GM23338 (cell line): ENCODE data around the gene MARCHF5.

Experiments used
- CREB1 ChIP-seq: fragments of 250-450 bp; sonication (Bioruptor Pico); IDR thresholded peaks from 2 replicates; pipeline ENCODE4 v1.5.0; 2020; ENCODE audit warnings: low read depth, mild to moderate bottlenecking, moderate library complexity
- EZH2 ChIP-seq: fragments of 200-600 bp; sonication (generic); IDR thresholded peaks from one replicate; pipeline ENCODE4 v1.8.0; 2017; ENCODE audit warnings: antibody characterized with exemption, mild to moderate bottlenecking, low read depth; ENCODE audit not compliant: unreplicated experiment
- EZH2phosphoT487 ChIP-seq: fragments of 200-600 bp; sonication (generic); IDR thresholded peaks from one replicate; pipeline ENCODE4 v1.8.1; 2018; ENCODE audit warnings: antibody characterized with exemption; ENCODE audit not compliant: unreplicated experiment
- JUNB ChIP-seq: IDR thresholded peaks from one replicate; pipeline ENCODE4 v1.6.1; 2016; ENCODE audit warnings: antibody characterized with exemption; ENCODE audit not compliant: unreplicated experiment
- NANOG ChIP-seq: IDR thresholded peaks from 2 replicates; pipeline ENCODE4 v1.6.1; 2016; ENCODE audit warnings: antibody characterized with exemption, borderline replicate concordance
- POLR2AphosphoS5 ChIP-seq: IDR thresholded peaks from 2 replicates; pipeline ENCODE4 v1.6.1; 2016; ENCODE audit warnings: antibody characterized with exemption, low read depth
- STAT1 ChIP-seq: IDR thresholded peaks from one replicate; pipeline ENCODE4 v1.6.1; 2016; ENCODE audit warnings: antibody characterized with exemption; ENCODE audit not compliant: unreplicated experiment
- ZNF114 ChIP-seq: fragments of 250-450 bp; sonication (Bioruptor Pico); IDR thresholded peaks from 2 replicates; pipeline ENCODE4 v1.5.0; 2020; ENCODE audit warnings: mild to moderate bottlenecking, moderate library complexity
- ZNF331 ChIP-seq: fragments of 250-450 bp; sonication (Bioruptor Pico); IDR thresholded peaks from 2 replicates; pipeline ENCODE4 v1.5.0; 2020; ENCODE audit warnings: low read depth, mild to moderate bottlenecking, moderate library complexity
- TF ChIP-seq, protein P1 (sequence below), 2 experiments: fragments of 200-600 bp in 1 of 2; sonication (generic) in 1 of 2; conservative IDR thresholded peaks; 2 replicates each; pipeline versions ENCODE4 v1.5.1 to v1.6.1; 2016 to 2017; ENCODE audit warnings: antibody characterized with exemption in 2 of 2, low read depth in 2 of 2, mild to moderate bottlenecking in 2 of 2, moderate library complexity in 1 of 2
- TF ChIP-seq, protein P2 (sequence below): IDR thresholded peaks from 2 replicates; pipeline ENCODE4 v1.6.1; 2016; ENCODE audit warnings: antibody characterized with exemption
- TF ChIP-seq, protein P3 (sequence below): IDR thresholded peaks from one replicate; pipeline ENCODE4 v1.6.1; 2018; ENCODE audit warnings: antibody characterized with exemption; ENCODE audit not compliant: unreplicated experiment
- TF ChIP-seq, protein P4 (sequence below): fragments of 250-450 bp; sonication (Bioruptor Pico); IDR thresholded peaks from 2 replicates; pipeline ENCODE4 v1.5.0; 2020; ENCODE audit warnings: mild to moderate bottlenecking, moderate library complexity

DNA sequence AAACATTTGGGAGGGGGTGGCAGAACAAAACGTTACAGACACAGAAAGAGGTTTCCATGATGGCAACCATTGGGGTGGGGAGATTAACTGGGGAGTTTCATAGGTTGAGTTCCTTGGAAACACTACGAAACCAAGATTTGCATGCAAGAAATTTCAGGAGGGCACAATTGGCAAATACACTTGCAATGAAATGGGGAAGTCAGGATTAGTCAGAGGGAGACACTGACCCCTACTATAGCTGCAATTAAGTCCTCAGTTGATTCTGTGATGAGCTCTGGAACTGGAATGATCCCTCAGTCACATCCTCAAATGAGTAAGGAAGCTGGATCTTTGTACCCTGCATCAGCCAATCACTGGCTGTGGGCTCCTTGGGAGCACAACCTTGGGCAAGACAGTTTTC lies 22.2 kb upstream of the MARCHF5 start:
- TF ChIP-seq, protein P1, sequence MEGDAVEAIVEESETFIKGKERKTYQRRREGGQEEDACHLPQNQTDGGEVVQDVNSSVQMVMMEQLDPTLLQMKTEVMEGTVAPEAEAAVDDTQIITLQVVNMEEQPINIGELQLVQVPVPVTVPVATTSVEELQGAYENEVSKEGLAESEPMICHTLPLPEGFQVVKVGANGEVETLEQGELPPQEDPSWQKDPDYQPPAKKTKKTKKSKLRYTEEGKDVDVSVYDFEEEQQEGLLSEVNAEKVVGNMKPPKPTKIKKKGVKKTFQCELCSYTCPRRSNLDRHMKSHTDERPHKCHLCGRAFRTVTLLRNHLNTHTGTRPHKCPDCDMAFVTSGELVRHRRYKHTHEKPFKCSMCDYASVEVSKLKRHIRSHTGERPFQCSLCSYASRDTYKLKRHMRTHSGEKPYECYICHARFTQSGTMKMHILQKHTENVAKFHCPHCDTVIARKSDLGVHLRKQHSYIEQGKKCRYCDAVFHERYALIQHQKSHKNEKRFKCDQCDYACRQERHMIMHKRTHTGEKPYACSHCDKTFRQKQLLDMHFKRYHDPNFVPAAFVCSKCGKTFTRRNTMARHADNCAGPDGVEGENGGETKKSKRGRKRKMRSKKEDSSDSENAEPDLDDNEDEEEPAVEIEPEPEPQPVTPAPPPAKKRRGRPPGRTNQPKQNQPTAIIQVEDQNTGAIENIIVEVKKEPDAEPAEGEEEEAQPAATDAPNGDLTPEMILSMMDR (conservative IDR thresholded peaks at IDR 0.05; ENCODE audit: low read depth in 2 of 2): no peak
- TF ChIP-seq EZH2: no peak
- TF ChIP-seq POLR2AphosphoS5: no peak
- no peak for TF ChIP-seq STAT1
- no peak for TF ChIP-seq EZH2phosphoT487
- TF ChIP-seq ZNF114: no peak
- TF ChIP-seq, protein P2, sequence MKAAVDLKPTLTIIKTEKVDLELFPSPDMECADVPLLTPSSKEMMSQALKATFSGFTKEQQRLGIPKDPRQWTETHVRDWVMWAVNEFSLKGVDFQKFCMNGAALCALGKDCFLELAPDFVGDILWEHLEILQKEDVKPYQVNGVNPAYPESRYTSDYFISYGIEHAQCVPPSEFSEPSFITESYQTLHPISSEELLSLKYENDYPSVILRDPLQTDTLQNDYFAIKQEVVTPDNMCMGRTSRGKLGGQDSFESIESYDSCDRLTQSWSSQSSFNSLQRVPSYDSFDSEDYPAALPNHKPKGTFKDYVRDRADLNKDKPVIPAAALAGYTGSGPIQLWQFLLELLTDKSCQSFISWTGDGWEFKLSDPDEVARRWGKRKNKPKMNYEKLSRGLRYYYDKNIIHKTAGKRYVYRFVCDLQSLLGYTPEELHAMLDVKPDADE: no peak
- TF ChIP-seq ZNF331 (CRISPR knock-in tag): no peak
- TF ChIP-seq, protein P3, sequence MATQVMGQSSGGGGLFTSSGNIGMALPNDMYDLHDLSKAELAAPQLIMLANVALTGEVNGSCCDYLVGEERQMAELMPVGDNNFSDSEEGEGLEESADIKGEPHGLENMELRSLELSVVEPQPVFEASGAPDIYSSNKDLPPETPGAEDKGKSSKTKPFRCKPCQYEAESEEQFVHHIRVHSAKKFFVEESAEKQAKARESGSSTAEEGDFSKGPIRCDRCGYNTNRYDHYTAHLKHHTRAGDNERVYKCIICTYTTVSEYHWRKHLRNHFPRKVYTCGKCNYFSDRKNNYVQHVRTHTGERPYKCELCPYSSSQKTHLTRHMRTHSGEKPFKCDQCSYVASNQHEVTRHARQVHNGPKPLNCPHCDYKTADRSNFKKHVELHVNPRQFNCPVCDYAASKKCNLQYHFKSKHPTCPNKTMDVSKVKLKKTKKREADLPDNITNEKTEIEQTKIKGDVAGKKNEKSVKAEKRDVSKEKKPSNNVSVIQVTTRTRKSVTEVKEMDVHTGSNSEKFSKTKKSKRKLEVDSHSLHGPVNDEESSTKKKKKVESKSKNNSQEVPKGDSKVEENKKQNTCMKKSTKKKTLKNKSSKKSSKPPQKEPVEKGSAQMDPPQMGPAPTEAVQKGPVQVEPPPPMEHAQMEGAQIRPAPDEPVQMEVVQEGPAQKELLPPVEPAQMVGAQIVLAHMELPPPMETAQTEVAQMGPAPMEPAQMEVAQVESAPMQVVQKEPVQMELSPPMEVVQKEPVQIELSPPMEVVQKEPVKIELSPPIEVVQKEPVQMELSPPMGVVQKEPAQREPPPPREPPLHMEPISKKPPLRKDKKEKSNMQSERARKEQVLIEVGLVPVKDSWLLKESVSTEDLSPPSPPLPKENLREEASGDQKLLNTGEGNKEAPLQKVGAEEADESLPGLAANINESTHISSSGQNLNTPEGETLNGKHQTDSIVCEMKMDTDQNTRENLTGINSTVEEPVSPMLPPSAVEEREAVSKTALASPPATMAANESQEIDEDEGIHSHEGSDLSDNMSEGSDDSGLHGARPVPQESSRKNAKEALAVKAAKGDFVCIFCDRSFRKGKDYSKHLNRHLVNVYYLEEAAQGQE: no peak
- no peak for TF ChIP-seq CREB1
- no peak for TF ChIP-seq JUNB
- no peak for TF ChIP-seq NANOG
- TF ChIP-seq, protein P4, sequence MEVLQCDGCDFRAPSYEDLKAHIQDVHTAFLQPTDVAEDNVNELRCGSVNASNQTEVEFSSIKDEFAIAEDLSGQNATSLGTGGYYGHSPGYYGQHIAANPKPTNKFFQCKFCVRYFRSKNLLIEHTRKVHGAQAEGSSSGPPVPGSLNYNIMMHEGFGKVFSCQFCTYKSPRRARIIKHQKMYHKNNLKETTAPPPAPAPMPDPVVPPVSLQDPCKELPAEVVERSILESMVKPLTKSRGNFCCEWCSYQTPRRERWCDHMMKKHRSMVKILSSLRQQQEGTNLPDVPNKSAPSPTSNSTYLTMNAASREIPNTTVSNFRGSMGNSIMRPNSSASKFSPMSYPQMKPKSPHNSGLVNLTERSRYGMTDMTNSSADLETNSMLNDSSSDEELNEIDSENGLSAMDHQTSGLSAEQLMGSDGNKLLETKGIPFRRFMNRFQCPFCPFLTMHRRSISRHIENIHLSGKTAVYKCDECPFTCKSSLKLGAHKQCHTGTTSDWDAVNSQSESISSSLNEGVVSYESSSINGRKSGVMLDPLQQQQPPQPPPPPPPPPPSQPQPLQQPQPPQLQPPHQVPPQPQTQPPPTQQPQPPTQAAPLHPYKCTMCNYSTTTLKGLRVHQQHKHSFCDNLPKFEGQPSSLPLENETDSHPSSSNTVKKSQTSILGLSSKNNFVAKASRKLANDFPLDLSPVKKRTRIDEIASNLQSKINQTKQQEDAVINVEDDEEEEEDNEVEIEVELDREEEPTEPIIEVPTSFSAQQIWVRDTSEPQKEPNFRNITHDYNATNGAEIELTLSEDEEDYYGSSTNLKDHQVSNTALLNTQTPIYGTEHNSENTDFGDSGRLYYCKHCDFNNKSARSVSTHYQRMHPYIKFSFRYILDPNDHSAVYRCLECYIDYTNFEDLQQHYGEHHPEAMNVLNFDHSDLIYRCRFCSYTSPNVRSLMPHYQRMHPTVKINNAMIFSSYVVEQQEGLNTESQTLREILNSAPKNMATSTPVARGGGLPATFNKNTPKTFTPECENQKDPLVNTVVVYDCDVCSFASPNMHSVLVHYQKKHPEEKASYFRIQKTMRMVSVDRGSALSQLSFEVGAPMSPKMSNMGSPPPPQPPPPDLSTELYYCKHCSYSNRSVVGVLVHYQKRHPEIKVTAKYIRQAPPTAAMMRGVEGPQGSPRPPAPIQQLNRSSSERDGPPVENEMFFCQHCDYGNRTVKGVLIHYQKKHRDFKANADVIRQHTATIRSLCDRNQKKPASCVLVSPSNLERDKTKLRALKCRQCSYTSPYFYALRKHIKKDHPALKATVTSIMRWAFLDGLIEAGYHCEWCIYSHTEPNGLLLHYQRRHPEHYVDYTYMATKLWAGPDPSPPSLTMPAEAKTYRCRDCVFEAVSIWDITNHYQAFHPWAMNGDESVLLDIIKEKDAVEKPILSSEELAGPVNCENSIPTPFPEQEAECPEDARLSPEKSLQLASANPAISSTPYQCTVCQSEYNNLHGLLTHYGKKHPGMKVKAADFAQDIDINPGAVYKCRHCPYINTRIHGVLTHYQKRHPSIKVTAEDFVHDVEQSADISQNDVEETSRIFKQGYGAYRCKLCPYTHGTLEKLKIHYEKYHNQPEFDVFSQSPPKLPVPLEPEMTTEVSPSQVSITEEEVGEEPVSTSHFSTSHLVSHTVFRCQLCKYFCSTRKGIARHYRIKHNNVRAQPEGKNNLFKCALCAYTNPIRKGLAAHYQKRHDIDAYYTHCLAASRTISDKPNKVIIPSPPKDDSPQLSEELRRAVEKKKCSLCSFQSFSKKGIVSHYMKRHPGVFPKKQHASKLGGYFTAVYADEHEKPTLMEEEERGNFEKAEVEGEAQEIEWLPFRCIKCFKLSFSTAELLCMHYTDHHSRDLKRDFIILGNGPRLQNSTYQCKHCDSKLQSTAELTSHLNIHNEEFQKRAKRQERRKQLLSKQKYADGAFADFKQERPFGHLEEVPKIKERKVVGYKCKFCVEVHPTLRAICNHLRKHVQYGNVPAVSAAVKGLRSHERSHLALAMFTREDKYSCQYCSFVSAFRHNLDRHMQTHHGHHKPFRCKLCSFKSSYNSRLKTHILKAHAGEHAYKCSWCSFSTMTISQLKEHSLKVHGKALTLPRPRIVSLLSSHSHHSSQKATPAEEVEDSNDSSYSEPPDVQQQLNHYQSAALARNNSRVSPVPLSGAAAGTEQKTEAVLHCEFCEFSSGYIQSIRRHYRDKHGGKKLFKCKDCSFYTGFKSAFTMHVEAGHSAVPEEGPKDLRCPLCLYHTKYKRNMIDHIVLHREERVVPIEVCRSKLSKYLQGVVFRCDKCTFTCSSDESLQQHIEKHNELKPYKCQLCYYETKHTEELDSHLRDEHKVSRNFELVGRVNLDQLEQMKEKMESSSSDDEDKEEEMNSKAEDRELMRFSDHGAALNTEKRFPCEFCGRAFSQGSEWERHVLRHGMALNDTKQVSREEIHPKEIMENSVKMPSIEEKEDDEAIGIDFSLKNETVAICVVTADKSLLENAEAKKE (CRISPR knock-in tag): no peak
